ENCODE measurements around the gene MRPL9.
A peak's percentile ranks its signal among the peaks of the same experiment; 100 is the strongest.
"Not testable (repeated sequence)": the region's sequence is repeated elsewhere in the genome, so short reads cannot be mapped to it uniquely, and the experiment has no call there.

MRPL9 gene

GRCh38 chr1:151737026-151737425 lies 26.3 kb downstream of the MRPL9 start:
- DNase-seq = no peak

DNA sequence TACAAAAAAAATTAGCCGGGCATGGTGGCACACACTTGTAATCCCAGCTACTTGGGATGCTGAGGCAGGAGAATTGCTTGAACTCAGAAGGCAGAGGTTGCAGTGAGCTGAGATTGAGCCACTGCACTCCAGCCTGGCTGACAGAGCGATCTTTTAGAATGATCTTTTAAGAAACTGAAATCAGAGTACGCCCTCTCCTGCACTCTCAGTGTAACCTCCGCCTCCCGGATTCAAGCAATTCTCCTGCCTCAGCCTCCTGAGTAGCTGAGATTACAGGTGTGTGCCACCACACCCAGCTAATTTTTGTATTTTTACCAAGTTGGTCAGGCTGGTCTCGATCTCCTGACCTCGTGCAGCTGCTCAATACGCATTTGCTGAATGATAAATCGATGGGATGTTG lies 29.3 kb downstream of the MRPL9 start:
- not testable (repeated sequence) for DNase-seq

DNA sequence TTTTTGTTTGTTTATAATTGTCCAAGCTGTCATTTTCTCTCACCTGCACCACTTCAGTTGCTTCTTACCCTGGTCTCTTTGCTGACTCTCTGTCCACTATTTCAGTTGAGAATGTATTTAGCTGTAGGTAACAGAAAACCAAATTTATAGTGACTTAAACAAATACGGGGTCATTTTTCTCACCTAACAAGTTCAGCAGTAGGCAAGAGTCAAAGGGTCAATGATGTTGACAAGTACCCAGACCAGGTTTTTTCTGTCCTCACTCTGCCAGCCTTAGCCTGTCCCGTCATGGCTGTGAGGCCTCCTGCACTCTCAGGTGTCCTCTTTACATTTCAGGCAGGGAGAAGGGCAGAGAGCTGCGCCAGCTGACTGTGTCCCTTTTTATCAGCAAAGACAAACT lies 30.2 kb downstream of the MRPL9 start:
- no peak for DNase-seq

- no peak for DNase-seq
These were observed 33.4 kb downstream of the MRPL9 start for GRCh38 chr1:151729966-151730291.

DNA sequence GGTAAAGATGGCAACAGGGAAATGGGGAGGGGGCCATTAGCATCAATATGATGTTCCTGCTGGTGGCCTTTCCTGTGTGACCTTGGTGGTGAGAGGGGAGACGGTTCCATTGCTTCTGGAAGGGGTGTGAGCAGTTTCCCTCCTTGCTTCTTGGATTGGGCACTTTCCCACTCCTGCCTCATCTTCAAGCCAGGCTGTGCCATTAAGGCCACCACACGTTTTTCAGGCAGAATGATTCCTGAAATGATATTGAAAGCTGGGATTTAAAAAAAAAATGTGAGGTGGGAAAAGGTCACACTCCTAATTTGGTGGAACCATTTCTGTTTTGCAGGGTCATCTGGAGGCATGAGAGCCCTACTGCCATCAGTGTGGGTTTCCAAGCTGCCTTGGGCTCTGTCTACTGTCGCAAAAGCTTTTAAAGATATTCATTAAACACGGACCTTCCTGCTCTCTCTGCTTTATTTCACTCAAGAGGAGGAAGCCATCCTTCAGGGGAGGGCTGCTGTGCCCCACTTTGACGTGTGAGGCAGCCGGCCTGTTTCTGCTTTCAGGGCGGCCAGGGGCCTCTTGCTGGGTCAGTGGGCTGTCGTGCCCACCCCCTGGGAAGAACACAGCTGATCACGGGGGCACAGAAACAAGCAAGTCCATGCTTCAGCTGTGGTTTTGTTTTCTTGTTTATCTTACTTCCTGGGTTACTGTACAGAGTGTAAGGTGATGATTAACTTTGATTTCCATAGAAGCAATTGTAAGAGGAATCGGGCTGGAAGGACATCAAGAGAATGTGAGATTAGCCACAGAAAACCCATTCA lies 33.9 kb downstream of the MRPL9 start:
- DNase-seq = no peak

GRCh38 chr1:151728151-151729054 lies 34.9 kb downstream of the MRPL9 start:
- DNase-seq = no peak

DNA sequence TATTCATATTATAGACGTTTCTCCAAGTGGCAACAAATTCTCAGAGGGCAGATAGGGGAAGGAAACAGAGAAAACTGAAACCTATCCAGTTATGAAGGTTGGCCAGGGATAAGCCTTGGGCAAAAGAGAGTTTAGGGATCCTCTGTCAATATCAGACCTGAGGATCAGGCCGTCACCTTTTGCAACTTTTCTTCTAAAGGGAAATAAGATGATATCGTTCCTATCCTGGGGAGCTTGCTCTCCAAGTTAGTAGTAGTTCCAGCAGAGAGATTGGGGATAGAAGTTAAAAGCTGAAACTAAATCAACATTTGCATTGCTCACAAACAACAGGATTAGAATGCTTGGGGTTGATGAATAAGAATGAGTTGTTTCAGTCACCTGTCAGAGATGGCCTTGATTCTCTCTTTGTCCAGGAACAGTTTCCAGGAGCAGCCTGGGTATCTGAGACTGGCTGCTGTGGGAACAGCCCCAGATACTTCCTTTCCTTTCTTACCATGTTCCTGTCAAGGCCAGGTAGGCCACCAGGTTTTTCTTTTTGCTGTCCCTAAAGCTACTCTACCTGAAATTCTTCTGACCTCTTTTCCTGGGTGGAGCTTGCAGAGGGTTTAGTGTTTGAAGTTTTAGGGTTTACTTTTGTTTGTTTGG lies 39.4 kb downstream of the MRPL9 start:
- DNase-seq = no peak

DNA sequence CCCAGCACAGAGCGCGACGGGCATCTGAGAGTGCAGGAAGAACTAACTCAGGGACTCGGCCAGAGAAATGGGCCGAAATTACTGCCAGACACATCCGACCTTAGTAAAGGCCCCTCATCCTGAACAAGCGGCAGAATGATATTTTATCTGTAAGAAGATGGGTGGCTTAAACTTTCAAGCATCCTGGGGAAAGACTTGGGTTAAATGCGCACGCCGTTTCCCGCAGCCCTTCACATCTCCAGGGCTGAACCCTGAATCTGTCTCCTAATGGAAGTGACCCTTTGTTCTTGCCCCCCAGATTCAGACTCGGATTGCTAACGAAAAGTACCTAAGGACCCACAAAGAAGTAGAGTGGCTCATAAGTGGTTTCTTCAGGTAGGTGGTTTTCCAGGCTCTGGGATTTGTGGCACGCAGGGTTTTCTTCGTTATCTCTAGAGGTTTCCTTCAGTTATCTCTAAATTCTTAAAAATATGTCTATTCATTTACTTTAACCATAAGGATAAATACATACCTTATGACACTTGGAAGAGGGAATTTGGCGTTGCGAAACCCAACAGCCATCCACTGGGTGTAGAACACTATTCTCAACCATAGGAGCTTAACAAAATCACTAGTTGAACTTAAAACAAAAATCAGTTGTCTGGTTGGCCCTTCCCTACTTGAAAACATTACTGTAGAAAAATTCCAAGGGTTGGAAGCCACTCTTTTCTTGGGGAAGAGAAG lies 41.3 kb downstream of the MRPL9 start:
- no peak for DNase-seq

- peak; percentile 31 for DNase-seq
These were observed 42.1 kb downstream of the MRPL9 start, which contains the start of gene RIIAD1 for GRCh38 chr1:151720974-151721787. RIIAD1 (plus strand) TSS chr1:151721522; CDS start chr1:151721537, 15 bp downstream.

DNA sequence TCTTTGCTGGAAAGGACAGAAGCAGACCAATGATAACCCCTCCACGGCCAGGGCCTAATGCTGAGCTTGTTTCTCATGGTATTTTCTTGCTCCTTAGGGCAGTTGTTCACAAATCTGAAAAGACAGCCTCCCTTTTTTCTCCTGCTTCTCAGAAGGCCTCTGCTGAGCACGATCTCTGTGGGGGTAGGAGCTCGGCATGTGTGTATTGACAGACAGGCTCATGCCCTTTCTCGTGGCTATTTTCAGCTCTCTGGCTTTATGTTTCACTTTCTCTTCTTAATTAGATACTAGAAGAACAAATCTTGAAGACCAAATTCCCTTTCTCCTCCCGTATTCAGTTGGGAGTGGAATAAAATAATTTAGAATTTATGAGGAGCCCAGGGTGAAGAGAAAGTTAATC lies 42.7 kb downstream of the MRPL9 start:
- DNase-seq = no peak

GRCh38 chr1:151720125-151720524 lies 43.2 kb downstream of the MRPL9 start:
- DNase-seq = no peak

- no peak for DNase-seq
These were observed 44.6 kb downstream of the MRPL9 start for GRCh38 chr1:151718666-151719065.

GRCh38 chr1:151718011-151718431 lies 45.3 kb downstream of the MRPL9 start:
- no peak for DNase-seq

DNA sequence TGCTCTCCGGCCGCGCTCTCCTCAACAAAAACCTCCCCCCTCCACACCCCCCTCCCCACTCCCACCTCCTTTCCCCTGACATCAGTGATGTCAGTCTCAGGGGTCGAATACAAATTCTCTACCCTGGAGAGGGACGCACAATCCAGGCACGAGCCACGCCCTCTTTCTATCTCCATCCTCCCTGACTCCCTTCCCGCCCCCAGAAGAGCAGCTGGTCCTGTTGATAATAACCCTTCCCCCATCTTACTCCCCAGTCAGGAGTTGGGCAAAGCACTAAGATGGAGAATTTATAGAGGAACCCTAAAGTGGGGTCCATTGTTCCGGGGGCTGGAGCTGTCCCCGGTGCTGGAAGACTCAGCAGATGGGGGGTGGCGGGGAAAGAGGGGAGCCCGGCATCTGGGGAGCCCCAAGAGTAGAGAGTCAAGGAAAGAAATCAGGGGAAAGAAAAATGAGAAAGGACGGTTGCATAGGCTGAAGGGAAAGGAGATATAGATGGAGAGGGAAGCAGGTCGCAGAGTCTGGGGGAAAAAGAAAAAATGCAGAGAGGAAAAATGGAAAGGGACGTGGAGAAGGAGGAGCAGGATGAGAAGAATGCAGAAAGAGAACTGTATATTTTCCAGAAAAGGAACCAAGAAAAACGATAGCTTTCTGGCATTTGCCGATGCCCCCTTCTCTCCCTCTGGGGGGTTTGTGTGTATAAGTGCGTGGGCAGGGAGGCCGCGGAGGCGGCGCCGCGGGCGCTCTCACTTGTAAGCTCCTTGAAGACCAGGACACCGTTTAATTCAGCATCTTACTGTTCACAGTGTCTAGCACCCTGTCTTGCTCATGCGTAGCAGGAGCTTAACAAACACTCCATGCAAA lies 46.3 kb downstream of the MRPL9 start, which contains the start of gene CELF3:
Gene CELF3, minus strand, starts transcription at position 33 of the 861 bp plus-strand sequence. CDS start 783 bp downstream, outside the sequence.
- peak; percentile 57 for DNase-seq

DNA sequence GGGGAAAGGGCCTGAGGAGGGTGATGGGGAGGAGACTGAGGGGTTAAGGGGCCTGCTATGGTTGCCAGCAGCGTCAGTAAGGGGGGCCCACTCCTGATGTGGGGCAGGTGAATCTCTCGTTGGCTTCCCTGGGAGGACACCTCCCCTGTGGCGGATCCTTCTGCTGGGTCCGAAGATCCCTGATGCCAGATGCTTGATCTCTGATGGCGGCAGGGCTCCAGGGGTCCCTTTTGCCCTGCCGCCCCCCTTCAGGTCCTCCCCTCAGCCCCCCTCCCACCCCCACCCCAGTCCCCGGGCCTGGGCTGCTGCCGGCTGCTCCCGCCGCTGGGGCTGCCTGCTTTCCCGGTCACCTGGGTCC lies 46.9 kb downstream of the MRPL9 start:
- DNase-seq = no peak

DNA sequence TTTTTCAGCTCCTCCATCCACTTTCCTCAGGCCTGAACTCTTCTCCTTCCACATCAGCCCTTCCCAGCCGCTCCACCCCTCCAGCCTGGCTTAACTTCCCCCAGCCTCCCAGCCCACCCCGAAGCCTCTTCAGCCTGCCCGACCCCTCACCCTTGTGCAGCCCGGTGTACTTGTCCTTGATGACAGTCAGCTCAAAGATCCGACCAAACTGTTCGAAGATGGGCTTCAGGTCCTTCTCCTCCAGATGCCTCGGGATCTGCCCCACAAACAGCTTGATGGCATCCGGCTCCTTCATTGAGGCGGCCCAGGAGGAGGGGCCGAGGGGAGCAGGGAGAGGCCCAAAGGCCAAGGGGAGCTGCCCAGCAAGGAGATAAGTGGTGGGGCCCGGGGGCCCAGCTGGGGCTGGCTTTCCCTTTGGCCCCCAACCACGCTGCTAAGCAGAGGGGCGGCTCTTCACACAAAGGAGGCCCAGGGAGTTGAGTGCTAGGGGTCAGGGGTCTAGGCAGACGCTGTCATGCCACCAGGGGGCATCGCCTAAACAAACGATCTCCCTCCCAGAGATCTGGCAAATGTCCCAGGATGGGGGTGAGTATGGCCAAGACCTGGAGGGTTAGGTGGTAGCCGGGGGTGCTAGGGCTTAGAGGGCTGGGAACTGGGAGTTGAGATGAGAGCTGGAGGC lies 47.4 kb downstream of the MRPL9 start:
- no peak for DNase-seq

- DNase-seq = no peak
These were observed 48.2 kb downstream of the MRPL9 start for GRCh38 chr1:151714820-151715725.

GRCh38 chr1:151713874-151714273 lies 49.4 kb downstream of the MRPL9 start:
- DNase-seq = no peak

DNA sequence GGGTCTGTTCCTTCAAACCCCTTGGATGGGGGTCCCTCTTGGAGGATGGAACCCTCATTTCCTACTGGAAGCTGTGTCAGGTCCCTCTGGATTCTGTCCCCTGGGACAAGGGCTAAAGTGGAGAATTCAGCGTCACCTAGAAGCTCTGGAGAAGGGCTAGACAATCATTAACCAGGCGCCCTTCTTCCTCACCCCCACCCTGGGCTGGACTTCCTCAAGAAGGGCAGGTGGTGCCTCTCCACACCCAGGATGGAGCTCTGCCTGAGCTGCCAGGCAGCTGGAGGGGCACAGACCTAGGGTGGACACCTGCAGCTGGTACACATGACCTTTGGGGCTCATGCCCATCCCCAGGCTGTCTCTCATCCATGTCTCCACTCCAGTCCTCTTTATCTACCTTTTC lies 50.3 kb downstream of the MRPL9 start:
- no peak for DNase-seq
